WTC11 (cell line): Measurements from ENCODE around the gene ARHGAP4. TPM values are rescaled to one million over a fixed set of nuclear protein-coding genes. Genes with fewer than 3 reads are reported as not detected.

Experiments
- ATAC-seq: fragments of 200-7000 bp; cut with Tn5 transposase; 2 replicates; pipeline ENCODE4 v1.10.0; 2021; ENCODE audit warnings: mild to moderate bottlenecking, moderate library complexity
- CTCF ChIA-PET: fragments of 300-600 bp; sonication (Branson Sonifier 250); formaldehyde crosslinking; loops from one replicate; lab custom pipeline; 2021; ENCODE audit warnings: antibody characterized with exemption; lab: Charles Lee
- POLR2A ChIA-PET: fragments of 350-600 bp; sonication (Branson Sonifier 250); formaldehyde crosslinking; loops from one replicate; lab custom pipeline; 2021; ENCODE audit warnings: antibody characterized with exemption; lab: Charles Lee
- DNase-seq: peaks from one replicate; pipeline ENCODE4 v3.0.0; 2021; ENCODE audit warnings: low spot score
- H3K27ac Mint-ChIP-seq: 2 replicates; pipeline ENCODE4 v1.8.0; 2021; ENCODE audit warnings: mixed read lengths
- H3K27me3 Mint-ChIP-seq: 2 replicates; pipeline ENCODE4 v1.8.0; 2021; ENCODE audit warnings: low read depth, mild to moderate bottlenecking, moderate library complexity, mixed read lengths
- H3K36me3 Mint-ChIP-seq: 2 replicates; pipeline ENCODE4 v1.8.0; 2021; ENCODE audit warnings: mixed read lengths
- H3K4me1 Mint-ChIP-seq: 2 replicates; pipeline ENCODE4 v1.8.0; 2022; ENCODE audit warnings: mixed read lengths
- H3K4me3 Mint-ChIP-seq: 2 replicates; pipeline ENCODE4 v1.8.0; 2021; ENCODE audit warnings: mild to moderate bottlenecking, moderate library complexity, mixed read lengths
- H3K9me3 Mint-ChIP-seq: 2 replicates; pipeline ENCODE4 v1.8.0; 2021; ENCODE audit warnings: mixed read lengths
- CBFB ChIP-seq: sonication (generic); formaldehyde crosslinking; IDR thresholded peaks from 2 replicates; pipeline ENCODE4 v1.8.1; 2022; ENCODE audit warnings: mild to moderate bottlenecking, low read depth, missing genetic modification reagents
- CREB1 ChIP-seq: sonication (generic); formaldehyde crosslinking; IDR thresholded peaks from 2 replicates; pipeline ENCODE4 v1.8.0; 2023; ENCODE audit warnings: mild to moderate bottlenecking, missing genetic modification reagents
- E2F1 ChIP-seq: sonication (generic); formaldehyde crosslinking; IDR thresholded peaks from 2 replicates; pipeline ENCODE4 v1.8.0; 2022; ENCODE audit warnings: mild to moderate bottlenecking, missing genetic modification reagents
- E2F4 ChIP-seq: sonication (generic); formaldehyde crosslinking; IDR thresholded peaks from 2 replicates; pipeline ENCODE4 v1.8.1; 2022; ENCODE audit warnings: low read depth, mild to moderate bottlenecking, moderate library complexity, missing genetic modification reagents, borderline replicate concordance
- ETV6 ChIP-seq: sonication (generic); formaldehyde crosslinking; IDR thresholded peaks from 2 replicates; pipeline ENCODE4 v1.8.1; 2022; ENCODE audit warnings: mild to moderate bottlenecking, missing genetic modification reagents
- FOXP1 ChIP-seq: sonication (generic); formaldehyde crosslinking; IDR thresholded peaks from 2 replicates; pipeline ENCODE4 v1.8.0; 2022; ENCODE audit warnings: missing genetic modification reagents, mild to moderate bottlenecking, moderate library complexity, borderline replicate concordance
- GABPB1 ChIP-seq: sonication (generic); formaldehyde crosslinking; IDR thresholded peaks from 2 replicates; pipeline ENCODE4 v1.8.1; 2023; ENCODE audit warnings: mild to moderate bottlenecking, missing genetic modification reagents
- GRHL2 ChIP-seq: fragments of 250-450 bp; sonication (Bioruptor Pico); IDR thresholded peaks from 2 replicates; pipeline ENCODE4 v1.8.0; 2022; ENCODE audit warnings: mild to moderate bottlenecking, moderate library complexity; ENCODE audit not compliant: insufficient replicate concordance, severe bottlenecking
- IRF1 ChIP-seq: sonication (generic); formaldehyde crosslinking; IDR thresholded peaks from 2 replicates; pipeline ENCODE4 v1.8.0; 2023; ENCODE audit warnings: missing genetic modification reagents
- IRF2 ChIP-seq: sonication (generic); formaldehyde crosslinking; IDR thresholded peaks from 2 replicates; pipeline ENCODE4 v1.8.0; 2022; ENCODE audit warnings: low read depth, missing genetic modification reagents, borderline replicate concordance
- MLX ChIP-seq: sonication (generic); formaldehyde crosslinking; IDR thresholded peaks from 2 replicates; pipeline ENCODE4 v1.8.1; 2023; ENCODE audit warnings: mild to moderate bottlenecking, missing genetic modification reagents, moderate library complexity
- MXD4 ChIP-seq: fragments of 250-450 bp; sonication (Bioruptor Pico); IDR thresholded peaks from 2 replicates; pipeline ENCODE4 v1.8.0; 2021; ENCODE audit warnings: mild to moderate bottlenecking, moderate library complexity, borderline replicate concordance
- NFYB ChIP-seq: sonication (generic); formaldehyde crosslinking; conservative IDR thresholded peaks from 2 replicates; pipeline ENCODE4 v1.8.0; 2022; ENCODE audit warnings: low read depth, missing genetic modification reagents
- NR2C2 ChIP-seq: sonication (generic); formaldehyde crosslinking; IDR thresholded peaks from 2 replicates; pipeline ENCODE4 v1.8.0; 2022; ENCODE audit warnings: mild to moderate bottlenecking, missing genetic modification reagents
- NR3C1 ChIP-seq: sonication (generic); formaldehyde crosslinking; conservative IDR thresholded peaks from 2 replicates; pipeline ENCODE4 v1.8.1; 2023; ENCODE audit warnings: low read depth, mild to moderate bottlenecking, missing genetic modification reagents
- OVOL2 ChIP-seq: fragments of 250-450 bp; sonication (Bioruptor Pico); IDR thresholded peaks from 2 replicates; pipeline ENCODE4 v1.9.0; 2021; ENCODE audit warnings: mild to moderate bottlenecking, borderline replicate concordance
- RELA ChIP-seq: sonication (generic); formaldehyde crosslinking; IDR thresholded peaks from 2 replicates; pipeline ENCODE4 v1.8.1; 2022; ENCODE audit warnings: missing genetic modification reagents, mild to moderate bottlenecking, borderline replicate concordance
- SMAD3 ChIP-seq: sonication (generic); formaldehyde crosslinking; IDR thresholded peaks from 2 replicates; pipeline ENCODE4 v1.8.0; 2022; ENCODE audit warnings: missing genetic modification reagents, mild to moderate bottlenecking, borderline replicate concordance
- SMAD4 ChIP-seq: sonication (generic); formaldehyde crosslinking; IDR thresholded peaks from 2 replicates; pipeline ENCODE4 v1.8.0; 2022; ENCODE audit warnings: mild to moderate bottlenecking, missing genetic modification reagents
- SOX15 ChIP-seq: fragments of 250-450 bp; sonication (Bioruptor Pico); IDR thresholded peaks from 2 replicates; pipeline ENCODE4 v1.9.0; 2021; ENCODE audit warnings: mild to moderate bottlenecking
- TEAD1 ChIP-seq: sonication (generic); formaldehyde crosslinking; IDR thresholded peaks from 2 replicates; pipeline ENCODE4 v1.8.0; 2022; ENCODE audit warnings: mild to moderate bottlenecking, missing genetic modification reagents
- USF1 ChIP-seq: sonication (generic); formaldehyde crosslinking; IDR thresholded peaks from 2 replicates; pipeline ENCODE4 v1.8.0; 2022; ENCODE audit warnings: mild to moderate bottlenecking, missing genetic modification reagents
- USF2 ChIP-seq: sonication (generic); formaldehyde crosslinking; IDR thresholded peaks from 2 replicates; pipeline ENCODE4 v1.8.1; 2023; ENCODE audit warnings: mild to moderate bottlenecking, missing genetic modification reagents, moderate library complexity
- ZNF263 ChIP-seq: sonication (generic); formaldehyde crosslinking; IDR thresholded peaks from 2 replicates; pipeline ENCODE4 v1.8.1; 2022; ENCODE audit warnings: low read depth, mild to moderate bottlenecking, moderate library complexity, missing genetic modification reagents
- ZNF281 ChIP-seq: sonication (generic); formaldehyde crosslinking; IDR thresholded peaks from 2 replicates; pipeline ENCODE4 v1.8.0; 2023; ENCODE audit warnings: mild to moderate bottlenecking, missing genetic modification reagents
- ZNF423 ChIP-seq: fragments of 250-450 bp; sonication (Bioruptor Pico); IDR thresholded peaks from 2 replicates; pipeline ENCODE4 v2.1.2; 2022; ENCODE audit warnings: mild to moderate bottlenecking, moderate library complexity
- ZNF671 ChIP-seq: fragments of 250-450 bp; sonication (Bioruptor Pico); IDR thresholded peaks from 2 replicates; pipeline ENCODE4 v1.8.0; 2021; ENCODE audit warnings: mild to moderate bottlenecking
- total RNA-seq: library from RNA; stranded (reverse); gene quantifications from 3 replicates; pipeline ENCODE4 v1.2.3, GENCODE V29; 2021

Gene ARHGAP4
- total RNA-seq, 1 experiment from 2014 or later: 52.1 TPM

GRCh38 chrX:153959649-153960048, 33.6 kb upstream of the ARHGAP4 start (continued):
- TF ChIP-seq E2F4 (CRISPR knock-in tag): no peak
- no peak for TF ChIP-seq ETV6 (CRISPR knock-in tag)
- no peak for TF ChIP-seq GABPB1 (CRISPR knock-in tag)
- no peak for TF ChIP-seq USF1 (CRISPR knock-in tag)
- no peak for TF ChIP-seq ZNF263
- no peak for TF ChIP-seq NR2C2 (CRISPR knock-in tag)
- TF ChIP-seq ZNF423 (CRISPR knock-in tag): no peak
- no peak for TF ChIP-seq TEAD1
- TF ChIP-seq E2F1 (CRISPR knock-in tag): no peak
- TF ChIP-seq SMAD4: no peak
- no peak for TF ChIP-seq FOXP1
- TF ChIP-seq CREB1: no peak
- no peak for TF ChIP-seq MLX (CRISPR knock-in tag)
- no peak for TF ChIP-seq SOX15 (CRISPR knock-in tag)
- TF ChIP-seq SMAD3: no peak
- TF ChIP-seq, all 79 proteins: peak for 0

GRCh38 chrX:153958605-153959004, 32.5 kb upstream of the ARHGAP4 start:
- Mint-ChIP-seq H3K27me3 (no peaks in the 10 kb centered on the region), H3K9me3 (no peaks in the 10 kb centered on the region), H3K4me1 (no peaks in the 10 kb centered on the region), H3K4me3 (no peak overlapping the region), H3K27ac (no peak overlapping the region), H3K36me3 (peaks cover 34% of the 10 kb centered on the region)
- ChIA-PET POLR2A (no interaction called here), CTCF (no interaction called here)
- DNase-seq (no peak), ATAC-seq (no peak)
- TF ChIP-seq USF2: no peak
- TF ChIP-seq NR3C1 (CRISPR knock-in tag): no peak
- no peak for TF ChIP-seq RELA (CRISPR knock-in tag)
- no peak for TF ChIP-seq IRF1 (CRISPR knock-in tag)
- TF ChIP-seq GRHL2 (CRISPR knock-in tag): no peak
- no peak for TF ChIP-seq ZNF281 (CRISPR knock-in tag)
- no peak for TF ChIP-seq NR2C2 (CRISPR knock-in tag)
- TF ChIP-seq E2F4 (CRISPR knock-in tag): no peak
- no peak for TF ChIP-seq IRF2
- no peak for TF ChIP-seq MXD4
- TF ChIP-seq CBFB (CRISPR knock-in tag): no peak
- TF ChIP-seq NFYB (CRISPR knock-in tag): no peak
- TF ChIP-seq OVOL2 (CRISPR knock-in tag): no peak
- TF ChIP-seq ZNF671 (CRISPR knock-in tag): no peak
